DMS79 treated with DMSO at 0.1 percent for 48 hours (cell line): Measurements from ENCODE around the gene SPIRE2.
"Not testable (repeated sequence)": the region's sequence is repeated elsewhere in the genome, so short reads cannot be mapped to it uniquely, and the experiment has no call there.

Source experiments
- DNase-seq: peaks from one replicate; lab custom pipeline; 2025; lab: John Stamatoyannopoulos, UW

The SPIRE2 gene

GRCh38 chr16:89863741-89864526 lies 35.7 kb downstream of the SPIRE2 start:
- no peak for DNase-seq

DNA sequence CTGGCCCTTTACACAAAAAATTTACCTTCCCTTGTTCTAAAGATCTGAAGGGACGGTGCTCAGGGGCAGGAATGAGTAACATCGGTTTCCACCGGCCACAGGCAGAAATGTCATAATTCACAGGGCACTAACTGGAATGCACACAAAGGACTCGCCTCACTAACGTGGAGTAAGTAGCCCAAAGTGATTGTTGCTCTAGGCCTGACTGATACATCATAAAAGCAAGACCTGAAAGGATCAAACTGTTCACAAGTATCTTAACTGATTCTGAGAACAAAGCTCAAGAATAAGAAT lies 36.2 kb downstream of the SPIRE2 start:
- no peak for DNase-seq

- no peak for DNase-seq
Measured at GRCh38 chr16:89867918-89868317, 39.6 kb downstream of the SPIRE2 start.

DNA sequence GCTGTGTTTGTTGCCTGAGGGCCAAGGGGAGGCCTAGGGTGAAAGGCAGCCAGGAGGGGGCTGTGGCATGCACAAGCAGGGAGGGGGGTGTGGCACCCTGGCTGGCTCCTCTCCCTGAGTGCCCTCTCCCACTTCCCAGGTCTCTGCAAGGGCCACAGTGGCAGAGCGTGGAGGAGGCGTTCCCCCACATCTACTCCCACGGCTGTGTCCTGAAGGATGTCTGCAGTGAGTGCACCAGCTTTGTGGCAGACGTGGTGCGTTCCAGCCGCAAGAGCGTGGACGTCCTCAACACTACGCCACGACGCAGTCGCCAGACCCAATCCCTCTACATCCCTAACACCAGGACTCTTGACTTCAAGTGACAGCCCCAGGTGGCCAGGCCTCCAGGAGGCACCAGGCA lies 41.6 kb downstream of the SPIRE2 start:
- no peak for DNase-seq

GRCh38 chr16:89870440-89870839 lies 42.2 kb downstream of the SPIRE2 start:
- DNase-seq = no peak

- no peak for DNase-seq
Measured at GRCh38 chr16:89871895-89872294, 43.6 kb downstream of the SPIRE2 start.

GRCh38 chr16:89873109-89873971 lies 45.1 kb downstream of the SPIRE2 start, which contains the start of gene TCF25:
TSS of gene TCF25 (plus strand) at chr16:89873592. CDS start at chr16:89873668, 76 bp downstream.
- peak; percentile 34 for DNase-seq

DNA sequence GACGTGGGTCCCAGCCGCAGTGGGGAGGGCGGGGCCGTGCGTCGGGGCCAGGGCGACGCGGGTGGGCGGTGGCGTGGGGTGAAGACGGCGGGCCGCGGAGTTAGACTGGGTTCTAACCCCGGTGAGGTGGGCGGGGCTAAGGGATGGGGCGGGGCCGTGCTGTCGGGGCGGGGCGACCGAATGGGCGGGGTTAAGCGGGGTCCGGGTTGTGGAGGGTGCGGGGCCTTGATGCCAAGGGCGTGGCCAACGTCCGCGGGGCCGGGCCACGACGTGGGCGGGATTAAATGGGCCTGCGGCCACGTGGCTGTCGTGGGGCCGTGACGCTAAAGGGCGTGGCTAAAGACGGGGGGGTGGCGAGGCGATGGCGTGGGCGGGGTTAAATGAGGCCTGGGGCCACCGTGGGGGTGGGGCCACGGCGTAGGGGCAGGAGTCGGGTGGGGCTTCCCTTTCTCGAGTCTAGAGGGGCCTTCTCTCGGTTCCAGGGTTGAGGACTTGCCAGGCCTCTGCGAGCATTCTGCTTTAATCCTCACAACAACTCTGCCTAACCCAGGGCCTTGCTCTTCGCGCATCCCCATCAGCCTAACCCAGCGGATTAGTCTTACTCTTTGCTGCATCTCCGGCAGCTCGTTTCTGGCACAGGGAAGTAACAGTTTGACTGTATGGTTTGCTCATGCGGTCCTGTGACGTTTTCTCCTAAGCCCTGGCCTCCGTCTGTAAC lies 45.9 kb downstream of the SPIRE2 start:
- peak; percentile 33 for DNase-seq

GRCh38 chr16:89879123-89879522 lies 50.8 kb downstream of the SPIRE2 start:
- DNase-seq = not testable (repeated sequence)

GRCh38 chr16:89880477-89881367 lies 52.4 kb downstream of the SPIRE2 start:
- peak; percentile 71 for DNase-seq

- DNase-seq = no peak
Measured at GRCh38 chr16:89881368-89881730, 53.1 kb downstream of the SPIRE2 start.

DNA sequence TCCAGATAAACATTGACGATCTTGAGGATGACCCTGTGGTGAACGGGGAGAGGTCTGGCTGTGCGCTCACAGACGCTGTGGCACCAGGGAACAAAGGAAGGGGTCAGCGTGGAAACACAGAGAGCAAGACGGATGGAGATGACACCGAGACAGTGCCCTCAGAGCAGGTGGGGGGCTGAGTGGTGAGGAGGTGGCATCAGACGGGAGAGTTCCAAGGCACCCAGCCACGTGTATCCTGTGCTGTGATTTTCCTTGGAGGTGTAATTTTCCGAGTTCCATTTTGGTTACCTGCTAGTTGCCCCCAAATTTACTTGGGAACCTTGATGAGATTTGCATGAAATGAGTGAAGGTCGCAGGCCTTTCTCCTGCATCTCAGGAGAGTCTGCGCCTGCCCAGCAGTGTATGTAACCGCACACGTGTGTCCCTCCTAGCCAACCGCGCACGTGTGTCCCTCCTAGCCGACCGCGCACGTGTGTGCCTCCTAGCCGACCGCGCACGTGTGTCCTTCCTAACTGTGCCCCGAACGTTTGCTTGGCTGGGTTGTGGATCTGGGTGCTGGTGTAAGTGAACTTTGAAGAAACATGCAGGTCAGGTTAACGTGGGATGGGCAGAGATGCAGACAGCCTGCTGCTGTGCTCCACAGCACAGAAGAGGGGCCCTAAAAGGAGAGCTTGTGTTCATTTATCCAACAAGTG lies 55.2 kb downstream of the SPIRE2 start:
- DNase-seq = no peak

DNA sequence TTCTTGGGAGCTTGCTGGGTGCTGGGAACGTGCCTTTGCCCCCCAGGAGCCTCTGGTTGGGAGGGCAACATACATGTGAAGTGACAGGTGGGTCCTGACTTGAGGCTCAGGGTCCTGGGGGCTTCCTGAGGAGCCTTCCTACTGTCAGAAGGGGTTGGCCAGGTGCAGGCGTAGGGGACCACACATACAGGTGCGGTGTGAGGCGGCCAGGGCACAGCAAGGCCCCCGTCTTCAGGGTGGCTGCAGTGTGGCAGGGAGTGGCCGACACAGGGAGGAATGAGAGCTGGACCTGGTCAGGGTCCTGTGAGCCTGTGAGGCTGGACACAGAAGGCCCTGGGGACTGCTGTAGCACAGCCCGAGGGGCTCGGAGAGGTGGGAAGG lies 55.8 kb downstream of the SPIRE2 start:
- no peak for DNase-seq

DNA sequence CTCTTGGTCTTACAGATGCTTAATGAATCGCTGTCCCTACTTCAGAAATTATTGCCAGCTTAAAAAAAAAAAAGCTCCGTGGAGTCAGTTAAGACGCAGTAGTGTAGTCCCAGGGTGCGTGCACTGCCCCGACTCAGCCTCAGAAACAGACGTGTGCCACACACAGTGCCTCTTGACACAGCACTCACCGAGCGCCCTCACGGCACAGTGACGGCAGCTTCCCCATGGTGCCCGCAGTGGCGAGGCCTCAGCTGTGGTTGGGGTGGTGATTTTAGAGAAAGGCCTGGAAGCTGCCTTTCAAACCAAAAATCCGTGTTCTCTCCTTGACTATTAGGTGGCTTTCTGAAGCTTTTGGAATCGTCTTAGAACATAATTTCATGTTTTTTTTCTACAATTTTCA lies 59.0 kb downstream of the SPIRE2 start:
- DNase-seq = no peak

DNA sequence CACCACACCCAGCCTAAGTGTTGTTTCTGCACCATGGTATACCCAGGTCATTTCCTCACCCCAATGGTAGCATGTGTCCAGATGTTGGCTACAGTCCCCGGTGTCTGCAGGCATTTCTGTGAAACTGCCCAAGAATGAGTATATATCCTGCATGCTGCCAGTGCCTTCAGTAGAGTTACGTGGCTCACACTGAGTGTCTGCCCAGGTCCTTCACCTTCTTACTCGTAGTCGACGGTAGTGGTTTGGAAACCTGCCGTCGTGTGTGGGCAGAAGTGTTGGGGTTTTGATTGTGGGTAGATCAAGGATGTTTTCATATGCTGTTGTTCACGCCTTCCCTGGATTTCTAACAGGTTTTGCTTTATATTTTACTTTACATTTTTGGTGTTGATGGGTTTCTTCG lies 61.9 kb downstream of the SPIRE2 start:
- no peak for DNase-seq

DNA sequence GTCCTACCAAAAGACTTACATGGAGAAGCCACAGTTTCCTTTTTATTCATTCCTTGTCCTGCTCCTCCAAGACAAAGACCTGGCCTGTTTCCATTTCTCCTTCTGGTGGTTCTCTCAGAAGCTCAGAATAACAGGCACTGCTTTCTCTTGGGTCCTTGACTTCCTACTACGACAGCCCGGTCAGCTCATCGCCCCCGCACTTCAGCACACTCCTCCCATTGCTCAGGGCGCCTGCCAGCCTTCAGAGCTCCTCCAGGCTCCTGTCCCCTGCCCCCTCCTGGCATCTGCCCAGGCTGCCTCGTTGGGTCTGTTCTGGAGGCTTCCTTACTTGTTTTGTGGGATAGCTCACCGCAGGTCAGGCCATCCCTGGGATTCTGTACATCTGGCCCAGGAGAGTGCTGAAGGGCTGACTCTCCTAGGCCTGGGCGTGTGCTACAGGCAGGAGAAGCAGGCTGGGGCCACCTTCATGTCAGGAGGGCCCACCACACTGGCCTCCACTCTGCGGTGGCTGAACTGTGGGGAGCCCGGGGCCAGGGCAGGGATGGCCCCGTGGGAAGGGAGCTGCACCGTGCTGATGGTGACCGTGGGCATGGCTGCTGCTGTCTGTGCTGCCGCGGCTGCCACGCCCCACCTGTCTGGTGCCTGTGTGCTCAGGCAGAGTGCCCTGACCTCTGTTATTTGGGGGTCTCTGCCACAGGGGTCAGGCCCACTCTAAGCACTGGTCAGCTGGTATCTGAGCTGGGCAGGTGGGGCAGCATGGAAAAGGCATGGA lies 62.8 kb downstream of the SPIRE2 start:
- no peak for DNase-seq

DNA sequence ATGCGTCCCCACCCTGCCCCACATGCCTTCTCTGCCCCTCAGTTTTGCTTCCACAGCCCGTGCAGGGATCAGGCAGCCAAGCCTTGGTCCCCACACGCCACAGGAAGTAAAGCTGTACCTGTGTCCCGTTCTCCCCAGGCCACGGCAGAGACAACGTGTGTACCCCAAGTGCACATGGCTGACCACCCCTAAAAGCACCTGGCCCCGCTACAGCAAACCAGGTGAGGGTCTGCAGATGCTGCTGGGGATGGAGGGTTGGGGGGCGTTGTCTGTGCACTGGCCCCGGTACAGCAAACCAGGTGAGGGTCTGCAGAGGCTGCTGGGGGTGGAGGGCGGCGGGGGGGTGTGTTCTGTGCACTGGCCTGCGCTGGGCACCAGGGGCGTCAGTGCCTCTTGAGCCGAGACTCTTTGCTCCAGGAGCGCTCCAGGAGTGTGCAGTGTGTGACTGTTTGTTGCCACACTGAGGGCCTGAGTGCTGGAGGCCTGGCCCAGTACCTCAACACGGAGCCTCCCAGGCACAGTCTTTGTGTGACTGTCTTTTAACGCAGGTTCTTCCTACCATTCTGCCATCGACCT lies 63.9 kb downstream of the SPIRE2 start:
- no peak for DNase-seq

GRCh38 chr16:89892635-89893034 lies 64.4 kb downstream of the SPIRE2 start:
- DNase-seq = no peak

DNA sequence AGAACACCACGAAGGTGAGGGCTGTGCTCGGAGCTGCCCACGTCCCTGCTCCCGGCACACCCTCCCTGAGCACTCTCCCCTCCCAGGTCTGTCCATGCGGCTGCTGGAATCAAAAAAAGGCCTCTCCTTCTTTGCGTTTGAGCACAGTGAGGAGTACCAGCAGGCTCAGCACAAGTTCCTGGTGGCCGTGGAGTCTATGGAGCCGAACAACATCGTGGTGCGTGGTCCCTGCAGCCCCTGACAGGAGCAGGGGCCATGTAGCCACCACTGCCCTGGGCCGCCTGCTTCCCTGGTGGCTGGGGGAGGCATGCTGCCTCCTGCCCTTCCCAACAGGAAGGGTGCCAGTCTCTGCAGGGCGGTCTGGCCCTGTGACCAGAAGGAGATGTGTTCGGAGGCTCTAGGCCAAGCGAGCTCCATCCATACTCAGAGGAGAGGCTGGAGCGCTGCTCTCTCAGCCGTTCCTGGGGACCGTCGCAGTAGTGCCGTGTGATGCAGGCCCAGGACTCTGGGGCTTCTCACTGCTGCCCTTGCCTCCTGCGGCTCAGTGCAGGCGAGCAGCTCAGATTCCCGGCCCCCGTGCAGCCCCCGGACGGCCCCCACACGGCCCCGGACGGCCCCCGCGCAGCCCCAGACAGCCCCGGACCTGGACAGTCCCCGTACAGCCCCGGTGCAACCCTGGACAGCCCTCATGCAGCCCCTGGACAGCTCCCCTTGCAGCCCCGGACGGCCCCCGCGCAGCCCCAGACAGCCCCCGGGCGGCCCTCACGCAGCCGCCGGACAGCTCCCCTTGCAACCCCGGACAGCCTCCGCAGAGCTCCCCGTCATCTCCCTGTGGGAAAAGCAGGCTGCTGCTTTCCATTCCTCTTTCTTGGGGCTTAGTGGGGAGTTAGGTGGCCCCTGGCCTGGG lies 65.6 kb downstream of the SPIRE2 start:
- no peak for DNase-seq
